NCI-H1092 treated with DMSO at 0.1 percent for 48 hours (cell line): ENCODE data around the gene RAB11FIP4.

ENCODE experiments used
- DNase-seq: peaks from one replicate; lab custom pipeline; 2025; lab: John Stamatoyannopoulos, UW

The RAB11FIP4 gene

DNA sequence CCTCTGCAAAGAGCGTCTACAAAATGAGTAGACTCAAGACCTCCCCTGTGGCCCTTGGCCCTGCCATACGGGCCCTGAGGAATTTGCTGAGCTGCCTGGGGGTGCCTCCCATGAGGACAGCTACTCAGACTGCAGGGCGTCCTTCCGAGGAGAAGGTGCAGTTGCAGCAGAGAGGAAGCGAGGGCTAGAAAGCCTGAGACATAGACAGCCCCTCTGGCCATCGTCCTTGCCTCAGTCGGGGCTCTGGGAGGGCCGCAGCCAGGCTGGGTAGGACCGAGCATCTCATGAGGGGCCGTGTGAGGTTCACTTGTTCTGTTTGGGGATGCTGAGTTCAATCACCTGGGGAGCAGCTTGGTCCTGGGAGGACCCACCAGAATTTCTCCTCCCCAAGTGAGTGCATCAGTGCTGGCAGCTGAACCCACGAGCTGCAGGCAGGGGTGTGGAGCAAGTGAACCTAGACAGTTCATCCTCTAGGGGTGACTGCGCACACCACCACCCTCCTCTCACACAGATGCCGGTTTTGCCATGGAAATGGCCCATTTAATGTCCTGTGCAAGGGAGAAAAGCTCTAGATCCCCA lies 20.3 kb downstream of the RAB11FIP4 start:
- no peak for DNase-seq

DNA sequence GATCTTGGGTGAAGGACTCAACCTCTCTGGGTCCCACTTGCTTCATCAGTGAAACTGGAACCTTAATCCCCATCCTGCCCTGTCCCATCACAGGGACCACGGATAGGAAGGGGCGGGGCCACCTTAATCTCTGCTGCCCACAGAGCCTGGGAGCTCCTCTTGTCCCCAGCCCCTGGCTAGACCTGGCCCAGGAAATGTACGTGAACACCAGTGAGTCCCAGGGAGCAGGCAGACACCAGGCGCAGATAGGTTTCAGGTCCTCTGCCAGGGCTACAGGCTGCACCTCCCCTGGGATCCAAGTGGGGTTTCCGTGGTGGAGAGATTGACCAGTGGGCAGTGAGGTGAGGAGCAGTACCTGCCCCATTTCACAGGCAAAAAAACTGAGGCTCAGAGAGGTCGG lies 21.0 kb downstream of the RAB11FIP4 start:
- no peak for DNase-seq

DNA sequence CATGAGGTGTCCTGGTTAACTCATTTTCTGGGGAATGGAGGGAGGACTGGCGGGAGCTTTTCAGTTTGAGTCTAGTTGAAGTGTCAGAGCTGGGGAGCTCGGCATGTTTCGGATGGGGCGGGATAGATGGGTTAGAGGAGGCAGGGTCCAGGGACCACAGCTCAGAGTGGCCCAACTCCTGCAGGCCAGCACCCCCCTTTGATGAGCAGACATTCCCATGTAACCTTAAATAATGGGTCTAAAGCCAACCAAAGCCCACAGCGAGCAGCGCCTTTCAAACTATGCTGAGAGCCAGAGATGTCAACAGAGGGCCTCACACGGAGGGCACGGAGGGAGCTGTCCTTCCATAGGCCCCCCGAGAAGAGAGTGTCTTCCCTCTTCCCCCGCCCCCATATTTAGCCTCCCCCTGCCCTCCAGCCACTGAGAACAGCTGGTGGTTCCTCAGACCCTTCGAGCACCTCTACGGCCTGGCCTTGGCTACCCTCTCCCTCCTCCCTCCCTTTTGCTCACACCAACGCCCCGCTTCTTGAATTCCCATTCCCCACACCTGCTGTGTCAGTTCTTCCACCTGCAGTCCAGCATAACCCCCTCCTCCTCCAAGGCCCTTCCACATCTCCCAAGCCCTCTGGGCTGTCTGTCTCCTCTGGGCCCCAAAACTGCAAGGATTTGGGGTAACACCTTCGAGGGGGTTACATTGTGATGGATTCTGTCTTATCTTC lies 21.8 kb downstream of the RAB11FIP4 start:
- no peak for DNase-seq

DNA sequence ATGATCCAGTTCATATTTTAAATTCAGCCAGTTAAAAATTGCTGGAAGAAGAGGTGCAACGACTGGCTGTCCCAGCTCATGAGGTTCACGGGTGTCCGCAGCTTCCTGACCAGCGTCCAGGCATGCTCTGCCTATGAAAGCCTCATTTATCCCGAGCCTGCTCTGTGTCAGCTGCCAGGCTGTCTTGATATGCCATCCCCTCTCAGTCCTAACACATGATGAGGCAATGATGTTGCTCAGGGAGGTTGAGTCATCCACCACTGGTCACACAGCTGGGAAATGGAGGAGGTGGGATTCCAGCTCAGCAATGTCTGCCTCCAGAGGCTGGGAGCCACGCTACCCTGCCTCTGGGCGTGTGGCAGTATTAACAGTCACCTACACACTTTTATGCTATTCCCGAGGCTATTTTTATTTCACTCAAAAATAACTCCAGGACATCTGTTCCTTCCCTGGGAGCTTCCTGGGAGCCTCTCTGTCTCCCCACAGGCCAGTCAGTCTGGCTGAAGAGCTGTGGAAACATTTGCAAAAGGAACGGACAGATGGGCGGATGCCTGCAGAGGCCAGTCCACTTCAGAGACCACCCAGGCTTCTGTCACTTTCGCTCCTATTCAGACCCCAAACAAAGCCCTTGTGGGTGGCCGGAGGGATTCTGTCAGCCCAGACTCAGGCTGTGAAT lies 22.5 kb downstream of the RAB11FIP4 start:
- DNase-seq, result no peak

DNA sequence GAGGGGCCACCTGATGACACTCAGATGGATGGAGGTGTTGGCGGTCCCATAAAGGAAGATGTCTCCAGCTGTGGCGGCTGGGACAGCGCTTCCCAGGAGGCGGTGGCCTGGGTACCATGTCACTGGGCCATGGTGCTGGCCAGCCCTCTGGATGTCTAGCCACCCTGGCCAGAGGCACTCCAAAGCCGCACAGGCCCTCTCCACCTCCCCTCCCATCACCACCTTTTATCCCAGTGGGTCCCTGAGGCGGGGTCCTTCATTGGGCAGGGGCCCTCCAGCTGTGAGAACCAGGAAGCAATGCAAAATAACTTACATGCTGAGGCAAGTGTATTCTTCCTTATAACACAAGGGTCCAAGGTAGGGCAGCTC lies 23.1 kb downstream of the RAB11FIP4 start:
- DNase-seq, result no peak

DNA sequence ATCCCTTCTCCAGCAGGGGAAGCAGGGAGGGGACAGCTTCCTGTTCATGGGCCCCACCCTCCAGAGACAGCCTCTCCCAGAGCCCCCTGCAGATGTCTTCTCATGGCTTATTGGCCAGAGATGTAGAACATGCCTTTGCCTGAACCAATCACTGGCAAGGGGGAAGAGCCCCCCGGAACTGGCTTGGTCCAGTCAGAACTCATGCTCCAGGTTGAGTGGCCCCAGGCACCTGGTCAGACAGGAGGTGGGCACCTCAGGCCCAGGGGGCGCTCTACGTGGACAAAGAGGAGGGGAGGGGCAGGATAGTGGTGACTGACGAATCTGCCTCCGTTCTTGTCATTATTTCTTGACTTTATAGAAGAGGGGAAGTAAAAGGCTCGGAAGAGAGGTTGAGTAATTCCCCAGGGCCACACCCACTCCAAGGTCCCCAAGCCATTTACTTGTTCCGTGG lies 23.6 kb downstream of the RAB11FIP4 start:
- no peak for DNase-seq

DNA sequence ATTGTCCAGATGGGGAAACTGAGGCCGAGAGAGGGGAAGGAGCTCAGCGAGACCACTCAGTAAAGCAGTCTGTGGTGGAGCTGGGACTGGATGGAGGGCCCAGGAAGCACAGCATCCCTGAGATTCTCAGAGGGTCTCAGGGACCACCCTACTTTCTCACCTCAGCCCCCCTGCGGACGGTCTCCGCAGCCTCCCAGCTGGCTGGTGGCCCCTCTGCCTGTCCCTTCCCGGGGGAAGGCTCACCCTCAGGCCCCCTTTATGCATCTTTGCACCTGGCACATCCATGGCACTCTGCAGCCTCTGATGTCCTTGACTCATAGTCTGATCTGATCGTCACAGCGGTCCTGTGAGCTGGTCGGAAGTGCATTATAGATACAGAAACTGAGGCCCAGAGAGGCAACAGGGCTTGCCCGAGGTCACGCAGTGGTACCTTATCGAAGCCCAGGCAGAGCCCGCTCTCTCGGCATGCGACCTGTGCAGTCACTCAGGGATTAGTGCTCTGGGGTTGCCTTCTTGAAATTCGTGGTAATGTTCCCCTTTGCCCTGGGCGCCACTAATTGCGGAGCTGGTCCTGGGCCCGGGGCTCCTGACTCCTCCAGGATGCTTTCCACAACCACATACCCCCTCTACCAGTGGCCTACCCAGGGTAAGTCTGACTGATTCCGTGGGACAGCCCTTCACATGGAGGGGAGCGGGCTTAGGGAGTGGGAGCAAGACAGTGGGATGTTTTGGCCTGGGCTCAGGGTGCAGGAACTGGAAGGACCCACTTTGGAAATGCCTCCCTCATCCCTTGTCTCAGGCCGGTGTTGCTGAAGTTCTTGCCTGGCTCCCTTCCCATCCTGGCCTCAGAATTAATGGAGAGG lies 24.4 kb downstream of the RAB11FIP4 start:
- DNase-seq, result no peak

DNA sequence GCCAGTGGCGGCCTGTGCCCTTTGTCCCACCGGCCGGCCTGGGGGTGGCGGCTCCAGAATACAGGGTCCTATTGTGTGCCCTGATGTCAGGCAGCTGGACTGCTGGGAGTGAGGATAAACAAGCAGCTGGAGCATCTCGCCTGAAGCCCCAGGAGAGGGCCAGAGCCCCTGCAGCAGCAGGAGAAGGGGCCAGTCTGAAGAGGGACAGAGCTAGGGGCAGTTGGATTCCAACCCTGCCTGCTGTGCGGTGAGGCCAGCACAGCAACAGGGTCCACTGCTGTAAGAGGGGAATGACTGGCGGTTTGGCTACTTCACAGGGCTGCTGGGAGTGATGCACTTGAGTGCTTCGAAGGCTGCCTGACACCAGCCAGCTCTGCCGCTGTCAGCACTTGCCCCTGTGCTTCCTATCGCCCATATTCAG lies 25.0 kb downstream of the RAB11FIP4 start:
- peak; percentile 18 for DNase-seq

DNA sequence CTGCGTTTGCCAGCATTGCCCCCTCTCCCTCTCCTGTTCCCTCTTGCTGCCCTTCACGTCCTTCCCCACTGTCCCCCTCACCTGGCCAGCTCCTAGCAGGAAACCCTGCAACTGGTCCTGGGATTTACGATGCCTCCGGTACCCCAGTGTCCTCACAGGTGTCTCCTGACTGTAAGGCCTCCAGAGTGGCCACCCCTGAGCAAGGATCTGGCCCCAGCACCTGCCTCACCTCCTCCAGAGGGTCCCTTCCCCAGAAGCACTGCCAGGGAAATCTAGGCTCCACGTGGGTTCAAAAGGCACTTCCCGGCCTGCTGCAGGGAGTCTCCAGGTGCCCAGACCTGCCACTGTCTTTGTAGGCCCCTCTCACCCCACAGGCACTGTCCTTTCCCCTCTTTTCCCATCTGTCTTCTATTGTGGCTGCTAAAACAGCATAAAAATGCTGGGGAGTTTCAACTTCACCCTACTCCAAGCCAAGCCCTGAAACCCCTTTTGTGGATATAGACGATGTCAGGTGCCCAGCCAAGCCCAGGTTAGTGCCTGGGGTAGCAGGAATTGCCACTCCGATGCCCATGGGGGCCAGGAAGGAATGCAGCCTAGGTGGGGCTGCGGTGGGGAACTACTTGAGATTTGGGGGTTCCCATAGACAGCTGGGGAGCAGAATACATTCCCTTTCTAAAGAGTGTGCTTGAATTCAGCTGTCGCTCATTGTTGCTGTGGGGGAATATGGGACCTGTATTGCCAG lies 25.7 kb downstream of the RAB11FIP4 start:
- DNase-seq, result no peak

DNA sequence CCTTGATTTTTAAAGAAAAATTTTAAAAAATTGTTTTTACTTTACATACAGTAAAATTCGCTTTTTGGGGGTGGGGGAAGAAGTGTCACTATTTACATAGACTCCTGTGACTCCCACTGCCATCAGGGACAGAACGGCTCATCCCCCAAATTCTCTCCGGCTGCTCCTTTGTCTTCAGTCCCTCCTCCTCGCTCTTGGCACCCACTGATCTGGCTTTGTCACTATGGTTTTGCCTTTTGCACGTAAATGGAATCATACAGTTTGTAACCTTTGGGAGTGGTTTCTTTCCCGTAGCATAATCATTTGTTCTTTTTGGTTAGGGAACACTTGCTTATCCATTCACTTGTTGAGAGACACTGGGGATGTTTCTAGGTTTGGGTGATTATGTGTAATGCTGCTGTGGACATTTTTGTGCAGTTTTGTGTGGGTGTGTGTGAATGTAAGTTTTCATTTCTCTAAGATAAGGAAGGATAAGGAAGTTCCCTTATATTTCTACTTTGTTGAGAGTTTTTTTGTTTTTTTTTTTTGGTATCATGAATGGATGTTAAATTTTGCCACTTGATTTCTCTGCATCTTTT lies 27.4 kb downstream of the RAB11FIP4 start:
- no peak for DNase-seq

DNA sequence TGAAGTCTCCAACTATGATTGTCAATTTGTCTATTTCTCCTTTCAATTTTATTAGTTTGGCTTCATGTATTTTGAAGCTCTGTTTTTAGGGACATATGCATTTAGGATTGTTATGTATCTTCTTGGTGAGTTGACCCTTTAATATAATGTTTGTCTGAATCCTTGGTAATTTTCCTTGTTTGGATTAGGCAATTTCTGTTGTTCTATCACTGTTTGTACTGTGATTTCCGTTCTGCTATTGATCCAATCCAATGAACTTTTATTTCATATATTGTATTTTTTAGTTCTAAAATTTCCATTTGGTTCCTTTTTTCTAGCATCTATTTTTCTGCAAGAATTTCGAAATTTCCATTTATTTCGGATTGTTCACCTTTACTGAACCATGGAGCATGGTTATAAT lies 31.0 kb downstream of the RAB11FIP4 start:
- no peak for DNase-seq

DNA sequence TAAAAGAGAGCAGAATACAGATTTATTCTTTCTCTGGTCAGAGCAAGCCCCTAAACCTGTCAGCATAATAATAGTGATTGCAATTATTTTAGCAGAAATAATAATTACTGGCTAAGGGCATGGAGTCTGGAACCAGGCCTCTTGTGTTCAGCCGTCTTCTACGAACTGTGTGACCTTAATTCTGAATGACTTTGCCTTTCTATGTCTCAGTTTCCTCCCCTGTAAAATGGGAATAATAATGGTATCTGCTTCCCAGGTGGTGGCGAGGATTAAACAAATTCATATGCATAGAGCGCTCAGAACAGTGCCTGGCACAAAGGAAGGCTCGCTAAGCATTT lies 33.4 kb downstream of the RAB11FIP4 start:
- DNase-seq, result no peak

DNA sequence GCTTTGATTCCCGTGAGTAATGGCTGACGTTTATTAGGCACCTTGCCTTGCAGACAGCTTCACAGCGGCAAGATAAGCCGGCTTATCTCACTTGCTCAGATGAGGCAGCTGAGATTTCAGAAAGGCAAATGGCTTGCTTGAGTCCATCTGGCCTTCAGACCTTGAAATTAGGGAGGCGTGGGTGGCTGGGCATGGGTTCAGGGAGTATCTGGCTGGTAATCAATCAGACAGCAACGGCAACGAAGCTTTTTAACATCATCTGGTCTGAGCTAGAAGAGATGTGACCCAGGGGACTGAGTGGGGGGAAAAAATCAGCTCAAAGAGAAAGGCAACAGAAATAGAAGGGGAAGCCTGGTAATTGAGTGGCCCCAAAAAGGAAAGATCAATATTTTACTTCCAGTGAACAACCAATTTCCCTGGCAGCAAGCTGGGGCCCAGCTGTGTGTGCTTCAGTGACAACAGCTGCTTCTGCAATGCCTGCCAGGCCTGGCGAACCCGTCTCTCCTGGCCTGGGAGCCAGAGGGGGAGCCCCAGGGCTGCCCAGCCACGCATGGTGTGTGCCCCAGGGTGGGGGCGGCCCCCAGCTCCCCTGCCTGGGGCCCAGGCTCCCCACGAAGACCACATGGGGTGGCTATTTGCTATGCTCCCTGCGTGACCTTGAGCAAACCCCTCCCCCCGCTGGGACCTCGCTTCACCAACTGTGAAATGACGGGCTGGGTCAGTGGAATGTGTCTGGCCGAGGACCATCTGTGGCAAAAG lies 34.0 kb downstream of the RAB11FIP4 start:
- peak; percentile 93 for DNase-seq

DNA sequence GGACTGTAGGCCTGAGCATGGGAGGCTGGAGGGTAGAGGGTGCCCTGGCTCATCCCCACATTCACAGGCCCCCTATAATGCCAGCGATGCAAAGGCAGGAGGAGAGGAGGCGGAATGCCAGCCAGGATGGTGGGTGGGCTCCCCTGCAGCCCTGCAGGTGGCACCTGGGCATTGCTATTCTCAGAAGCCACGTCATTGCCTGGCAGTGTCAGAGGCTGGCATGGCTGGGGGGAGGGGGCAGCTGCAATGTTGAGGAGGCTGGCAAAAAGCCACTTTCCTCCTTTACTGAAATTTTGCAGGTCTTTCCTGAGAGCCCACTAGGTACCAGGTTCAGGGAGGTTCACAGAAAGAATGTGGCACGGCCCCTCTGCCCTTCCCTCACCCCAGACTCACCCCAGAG lies 36.2 kb downstream of the RAB11FIP4 start:
- peak; percentile 5 for DNase-seq

DNA sequence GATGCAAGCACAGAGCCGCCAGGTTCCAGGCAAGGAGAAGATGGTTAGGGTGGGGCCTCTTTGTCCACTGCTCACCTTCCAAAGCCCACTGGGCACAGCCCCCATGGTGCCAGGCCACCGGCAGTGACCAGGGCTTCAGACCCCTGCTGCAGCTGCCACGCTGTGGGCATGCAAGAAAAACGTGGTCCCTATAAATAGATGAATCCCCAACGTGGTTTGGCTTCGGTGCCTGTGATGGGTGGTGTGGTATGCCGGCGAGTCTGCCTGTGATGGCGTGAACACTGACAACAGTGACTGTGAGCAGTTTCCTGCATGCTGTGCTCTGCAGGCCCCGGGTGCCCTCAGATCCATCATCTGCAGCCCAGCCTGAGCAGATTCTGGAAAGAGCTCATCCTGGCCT lies 36.6 kb downstream of the RAB11FIP4 start:
- DNase-seq, result no peak

DNA sequence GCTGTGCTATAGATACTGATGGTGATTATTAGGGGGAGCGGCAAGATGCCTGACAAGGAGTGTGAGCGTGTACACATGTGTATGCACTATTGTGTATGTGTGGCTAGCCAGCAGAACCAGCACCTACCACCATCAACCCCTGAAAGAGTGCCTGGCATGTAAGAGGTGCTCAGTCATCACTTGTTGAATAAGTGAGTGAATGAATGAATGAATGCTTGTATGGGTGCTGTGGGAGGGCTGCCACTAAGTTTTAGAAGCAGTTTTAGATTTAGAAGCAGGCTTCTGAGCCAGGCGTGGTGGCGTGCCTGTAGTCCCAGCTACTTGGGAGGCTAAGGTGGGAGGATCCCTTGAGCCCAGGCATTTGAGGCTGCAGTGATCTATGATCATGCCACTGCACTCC lies 37.0 kb downstream of the RAB11FIP4 start:
- DNase-seq, result no peak

DNA sequence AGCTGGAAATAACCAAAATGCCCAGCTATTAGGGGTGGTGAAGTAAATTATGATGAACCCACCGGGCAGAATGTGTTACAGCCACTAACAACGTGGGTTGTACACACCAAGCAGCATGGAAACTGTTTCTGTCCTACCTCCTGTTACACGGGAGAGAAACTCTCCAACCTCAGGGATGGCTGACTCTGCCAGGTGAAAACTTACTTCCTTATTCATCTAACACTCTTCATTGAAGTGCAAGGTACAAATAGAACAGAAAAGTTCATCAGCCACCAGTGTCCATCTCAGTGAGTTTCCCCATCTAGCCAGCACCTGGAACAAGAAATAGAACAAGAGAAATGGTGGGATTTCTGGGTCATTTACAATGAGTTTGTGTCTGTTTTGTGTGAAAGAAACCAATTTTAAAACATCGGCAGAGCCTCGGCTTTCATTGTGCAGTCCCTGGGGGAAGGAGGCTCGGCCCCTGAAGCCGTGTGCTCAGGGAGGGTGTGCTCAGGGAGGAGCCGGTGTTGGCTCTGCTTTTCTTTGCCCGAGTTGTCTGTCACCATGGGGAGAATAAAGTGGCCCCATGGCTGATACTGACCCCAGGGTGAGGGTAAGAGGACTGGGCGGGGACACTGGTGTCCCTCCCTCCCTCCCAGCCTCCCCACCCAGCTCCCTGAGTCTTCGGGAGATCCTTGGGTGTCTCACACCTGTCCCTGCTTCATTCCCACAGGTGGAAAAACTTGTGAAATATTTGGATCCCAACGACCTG lies 39.8 kb downstream of the RAB11FIP4 start:
- DNase-seq, result no peak

DNA sequence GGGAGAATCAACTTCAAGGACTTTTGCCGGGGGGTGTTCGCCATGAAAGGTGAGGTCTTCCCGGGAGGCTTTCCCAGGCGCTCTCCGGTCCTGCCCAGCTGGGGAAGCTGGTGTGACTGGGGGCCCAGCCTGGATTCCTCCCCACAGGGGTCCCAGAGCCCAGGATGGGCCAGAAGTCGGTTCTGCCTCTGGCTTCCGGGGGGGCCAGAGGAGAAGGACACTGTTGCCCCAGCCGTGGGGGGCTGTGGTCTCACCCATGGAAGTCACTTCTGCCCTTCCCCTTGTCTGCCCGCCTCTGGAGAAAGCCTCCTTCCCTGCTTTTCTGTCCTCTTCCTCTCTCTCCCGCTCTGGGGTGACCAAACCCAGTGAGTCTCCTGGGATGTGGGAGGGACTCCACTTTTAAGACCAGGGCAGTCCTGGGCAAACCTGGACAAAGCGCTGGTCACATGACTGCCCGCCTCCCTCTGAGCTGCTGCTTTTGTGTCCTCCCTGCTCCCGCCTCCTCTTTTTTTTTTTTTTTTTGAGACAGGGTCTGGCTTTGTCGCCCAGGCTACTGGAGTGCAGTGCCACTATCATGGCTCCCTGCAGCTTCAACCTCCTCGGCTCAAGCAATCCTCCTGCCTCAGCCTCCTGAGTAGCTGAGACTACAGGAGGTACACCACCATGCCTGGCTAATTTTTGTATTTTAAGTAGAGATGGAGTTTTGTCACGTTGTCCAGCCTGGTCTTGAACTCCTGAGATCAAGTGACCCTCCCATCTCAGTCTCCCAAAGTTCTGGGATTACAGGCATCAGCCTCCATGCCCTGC lies 40.6 kb downstream of the RAB11FIP4 start:
- no peak for DNase-seq
